Esophagus squamous epithelium (tissue), 5 donors: ENCODE results near the gene SERPINI1. TPM values are rescaled to one million over a fixed set of nuclear protein-coding genes. Genes with fewer than 3 reads are reported as not detected.

Source experiments
- DNase-seq: peaks from one replicate; lab custom pipeline; 2025; lab: John Stamatoyannopoulos, UW
- H3K27ac ChIP-seq, 4 donors: fragments of 200-600 bp; sonication (generic); one replicate each; pipeline ENCODE4 v1.5.1; 2016 to 2019; ENCODE audit warnings: mild to moderate bottlenecking in 1 of 4
- H3K27me3 ChIP-seq, 4 donors: fragments of 200-600 bp; sonication (generic); 1 replicate in 3 of 4; 2 replicates in 1 of 4; pipeline versions ENCODE4 v1.5.1 to v1.6.0; 2017 to 2021; ENCODE audit warnings: antibody characterized with exemption in 1 of 4
- H3K36me3 ChIP-seq, 3 donors: fragments of 200-600 bp; sonication (generic); one replicate each; pipeline ENCODE4 v1.5.1; 2016 to 2019
- H3K4me1 ChIP-seq, 3 donors: fragments of 200-600 bp; sonication (generic); one replicate each; pipeline ENCODE4 v1.5.1; 2017 to 2019
- H3K4me3 ChIP-seq, 4 donors: fragments of 200-600 bp; sonication (generic); 1 replicate in 3 of 4; 2 replicates in 1 of 4; pipeline ENCODE4 v1.5.1; 2016 to 2019; ENCODE audit warnings: mild to moderate bottlenecking in 2 of 4, moderate library complexity in 1 of 4
- H3K9me3 ChIP-seq, 3 donors: fragments of 200-600 bp; sonication (generic); one replicate each; pipeline ENCODE4 v1.5.1; 2016 to 2019
- POLR2A ChIP-seq, 4 donors: fragments of 450-650 bp; IDR thresholded peaks; one replicate each; pipeline ENCODE4 v1.6.1; 2017; ENCODE audit warnings: antibody characterized with exemption in 4 of 4, mild to moderate bottlenecking in 4 of 4, moderate library complexity in 3 of 4
- WGBS, 2 donors: methylation state at CpG; one replicate each; pipeline ENCODE4 v1.1.5; 2018; 5-methylcytosine and 5-hydroxymethylcytosine counted together
- intact Hi-C: fragments of 100-400 bp; cut with DNase I; formaldehyde crosslinking; loops from one replicate; pipeline ENCODE4 v1.15.0; 2022
- total RNA-seq, 4 donors: library from RNA; depleted of rRNA; stranded (reverse); fragments of >200 nt; gene quantifications; one replicate each; pipeline ENCODE4 v1.1.0, GENCODE V29; 2016
- TF ChIP-seq, protein P1 (sequence below), 6 experiments: fragments of 450-650 bp in 4 of 6; fragments of 200-600 bp in 2 of 6; sonication (generic) in 2 of 6; IDR thresholded peaks; one replicate each; pipeline ENCODE4 v1.5.1; 2016 to 2019; ENCODE audit warnings: antibody characterized with exemption in 6 of 6, mild to moderate bottlenecking in 4 of 6, moderate library complexity in 4 of 6
- donor health status: DM: yes; HTN: yes; CAD: no.

The SERPINI1 gene
- total RNA-seq, 4 donors from 2014 or later = 1.1 to 4.4 (median 3.5) TPM

DNA sequence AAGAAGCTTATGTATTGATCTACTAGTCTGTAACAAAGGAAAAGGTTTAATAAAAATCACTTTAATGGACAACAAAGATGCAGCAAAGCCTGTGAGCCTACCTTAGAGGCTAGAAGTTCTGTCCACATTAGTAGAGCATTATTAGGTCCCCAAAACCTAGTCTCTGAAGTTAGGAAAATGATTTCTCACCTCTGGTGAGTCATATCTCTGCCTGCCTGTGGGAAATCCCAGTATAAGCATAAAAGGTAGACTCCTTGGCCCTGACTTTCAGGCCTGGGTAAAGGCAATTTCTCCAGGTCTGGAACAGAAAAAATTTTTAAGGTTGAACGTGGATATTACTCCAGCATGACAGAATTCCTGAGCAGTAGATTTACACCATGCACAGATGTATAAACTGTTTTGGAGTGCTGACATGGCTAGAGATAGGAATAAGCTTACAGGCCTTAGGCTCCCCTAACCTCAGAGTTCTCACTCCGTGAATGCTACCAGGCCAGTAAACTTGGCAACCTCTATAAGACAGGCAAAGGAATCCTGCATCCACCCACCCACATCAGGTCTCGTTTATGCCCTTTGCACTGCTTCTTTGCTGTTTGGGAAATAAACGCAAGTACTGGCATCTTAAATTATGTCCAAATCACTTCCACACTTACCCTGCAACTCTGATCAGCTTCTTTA lies 104.1 kb downstream of the SERPINI1 start:
- Histone ChIP-seq H3K36me3 (no peaks in the 10 kb centered on the region), H3K9me3 (no peaks in the 10 kb centered on the region), H3K4me1 (peaks cover 0 to 18% (median 9%) of the 10 kb centered on the region in 3 donors), H3K27me3 (no peaks in the 10 kb centered on the region), H3K27ac (no peak overlapping the region), H3K4me3 (no peak overlapping the region)
- intact Hi-C loops = no loop called here
- DNase-seq = no peak
- TF ChIP-seq POLR2A (IDR thresholded peaks at IDR 0.05) = no peak
- TF ChIP-seq, protein P1, sequence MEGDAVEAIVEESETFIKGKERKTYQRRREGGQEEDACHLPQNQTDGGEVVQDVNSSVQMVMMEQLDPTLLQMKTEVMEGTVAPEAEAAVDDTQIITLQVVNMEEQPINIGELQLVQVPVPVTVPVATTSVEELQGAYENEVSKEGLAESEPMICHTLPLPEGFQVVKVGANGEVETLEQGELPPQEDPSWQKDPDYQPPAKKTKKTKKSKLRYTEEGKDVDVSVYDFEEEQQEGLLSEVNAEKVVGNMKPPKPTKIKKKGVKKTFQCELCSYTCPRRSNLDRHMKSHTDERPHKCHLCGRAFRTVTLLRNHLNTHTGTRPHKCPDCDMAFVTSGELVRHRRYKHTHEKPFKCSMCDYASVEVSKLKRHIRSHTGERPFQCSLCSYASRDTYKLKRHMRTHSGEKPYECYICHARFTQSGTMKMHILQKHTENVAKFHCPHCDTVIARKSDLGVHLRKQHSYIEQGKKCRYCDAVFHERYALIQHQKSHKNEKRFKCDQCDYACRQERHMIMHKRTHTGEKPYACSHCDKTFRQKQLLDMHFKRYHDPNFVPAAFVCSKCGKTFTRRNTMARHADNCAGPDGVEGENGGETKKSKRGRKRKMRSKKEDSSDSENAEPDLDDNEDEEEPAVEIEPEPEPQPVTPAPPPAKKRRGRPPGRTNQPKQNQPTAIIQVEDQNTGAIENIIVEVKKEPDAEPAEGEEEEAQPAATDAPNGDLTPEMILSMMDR (IDR thresholded peaks at IDR 0.05) = no peak
- WGBS, 2 donors = 30 to 43% methylated on average over 4 of the region's 4 CpGs

DNA sequence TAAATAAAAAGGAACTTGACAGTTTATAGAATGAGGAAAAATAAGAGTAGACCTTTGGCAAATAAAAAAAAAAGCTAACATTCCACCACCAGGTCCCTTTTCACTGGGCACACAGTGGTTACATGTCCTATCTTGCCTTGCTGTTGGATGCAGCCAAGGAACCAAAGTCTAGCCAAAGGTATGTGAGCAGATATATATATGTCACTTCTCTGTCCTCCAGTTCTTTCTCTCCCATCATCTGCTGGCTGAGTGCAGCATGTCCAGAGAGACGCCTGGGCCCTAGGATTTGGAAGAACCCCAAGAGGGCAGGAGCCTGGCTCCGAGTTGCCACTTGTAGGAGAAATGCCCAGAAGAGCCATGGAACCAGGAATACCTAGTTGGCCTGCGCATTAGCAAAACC lies 104.7 kb downstream of the SERPINI1 start:
- peaks cover 0 to 18% (median 9%) of the 10 kb centered on the region in 3 donors for H3K4me1 ChIP-seq
- H3K27me3 ChIP-seq = no peaks in the 10 kb centered on the region
- no peaks in the 10 kb centered on the region for H3K9me3 ChIP-seq
- no peak overlapping the region for H3K27ac ChIP-seq
- H3K36me3 ChIP-seq = no peaks in the 10 kb centered on the region
- TF ChIP-seq, protein P1 (IDR thresholded peaks at IDR 0.05) = no peak
- TF ChIP-seq POLR2A (IDR thresholded peaks at IDR 0.05) = no peak
- H3K4me3 ChIP-seq = no peak overlapping the region
- WGBS, 2 donors = 44 to 84% methylated on average over 3 of the region's 3 CpGs
- DNase-seq = no peak
- intact Hi-C loops = no loop called here

DNA sequence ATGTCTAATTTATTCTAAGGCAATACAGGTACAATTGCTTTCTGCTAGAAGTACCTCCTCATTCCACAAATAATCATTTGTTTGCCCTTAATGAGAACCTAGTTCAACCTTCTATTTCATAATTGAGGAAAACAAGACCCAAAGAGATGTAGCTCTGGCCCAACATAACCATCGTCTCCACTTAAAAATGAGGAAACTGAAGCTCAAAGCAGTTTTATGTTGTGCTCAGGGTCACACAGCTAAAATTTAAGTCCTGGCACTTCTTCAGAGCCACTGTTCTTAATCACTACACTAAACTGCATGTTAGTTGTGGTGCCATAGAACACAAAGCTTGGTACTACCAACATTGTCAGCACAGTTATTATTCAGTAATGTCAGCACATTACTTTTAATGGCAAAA lies 108.0 kb downstream of the SERPINI1 start:
- WGBS, 2 donors = 75 to 94% methylated on average over 1 of the region's 1 CpG
- no peaks in the 10 kb centered on the region for H3K9me3 ChIP-seq
- no peaks in the 10 kb centered on the region for H3K36me3 ChIP-seq
- DNase-seq = no peak
- intact Hi-C loops = no loop called here
- no peaks in the 10 kb centered on the region for H3K27me3 ChIP-seq
- TF ChIP-seq, protein P1 (IDR thresholded peaks at IDR 0.05) = no peak
- no peak overlapping the region for H3K4me3 ChIP-seq
- H3K4me1 ChIP-seq = peaks cover 0 to 18% (median 9%) of the 10 kb centered on the region in 3 donors
- no peak overlapping the region for H3K27ac ChIP-seq

DNA sequence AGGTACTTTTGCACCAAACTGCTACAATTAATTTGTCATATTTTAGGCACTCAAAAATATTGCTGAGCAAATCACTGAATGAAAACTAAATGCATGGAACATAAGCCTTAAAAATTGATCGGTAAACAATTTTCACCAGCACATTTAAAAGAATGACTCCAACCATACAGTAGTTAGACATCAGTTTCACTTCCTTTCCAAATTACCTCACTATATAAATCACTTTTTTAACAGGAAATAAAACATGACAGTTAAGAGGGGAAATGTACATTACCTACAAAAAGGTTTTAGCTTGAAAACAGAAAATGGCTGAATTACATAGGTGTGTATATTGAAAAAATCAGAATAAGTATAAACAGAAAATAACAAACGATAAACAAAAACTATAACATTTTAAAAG lies 108.4 kb downstream of the SERPINI1 start:
- intact Hi-C loops = no loop called here
- H3K4me3 ChIP-seq = no peak overlapping the region
- H3K4me1 ChIP-seq = peaks cover 0 to 17% (median 9%) of the 10 kb centered on the region in 3 donors
- no peaks in the 10 kb centered on the region for H3K27me3 ChIP-seq
- H3K9me3 ChIP-seq = no peaks in the 10 kb centered on the region
- 79 to 90% methylated on average over 2 of the region's 2 CpGs for WGBS, 2 donors
- no peak overlapping the region for H3K27ac ChIP-seq
- TF ChIP-seq, protein P1 (IDR thresholded peaks at IDR 0.05) = no peak
- TF ChIP-seq POLR2A (IDR thresholded peaks at IDR 0.05) = no peak
- no peak for DNase-seq
- no peaks in the 10 kb centered on the region for H3K36me3 ChIP-seq

DNA sequence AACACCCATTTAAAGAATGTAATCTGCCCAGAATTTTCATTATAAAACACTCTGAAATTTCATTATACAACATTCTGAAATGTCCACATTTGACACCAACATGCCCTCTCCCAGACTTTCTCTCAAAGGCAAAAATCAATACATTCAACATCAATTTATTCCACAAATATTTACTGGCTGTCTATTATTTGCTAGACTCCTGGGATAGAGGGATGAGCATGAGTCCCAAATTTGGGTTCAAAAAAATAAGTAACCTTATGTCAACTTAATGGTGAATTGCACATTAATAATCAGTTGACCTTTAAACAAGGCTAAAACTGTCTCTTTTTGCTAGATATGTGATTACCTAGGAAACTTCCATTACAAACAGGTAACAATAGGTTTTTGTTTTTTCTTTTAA lies 109.0 kb downstream of the SERPINI1 start:
- Histone ChIP-seq H3K27me3 (no peaks in the 10 kb centered on the region), H3K27ac (no peak overlapping the region), H3K4me1 (peaks cover 0 to 11% (median 8%) of the 10 kb centered on the region in 3 donors), H3K4me3 (no peak overlapping the region), H3K9me3 (no peaks in the 10 kb centered on the region), H3K36me3 (no peaks in the 10 kb centered on the region)
- intact Hi-C loops = no loop called here
- DNase-seq = no peak
- TF ChIP-seq POLR2A (IDR thresholded peaks at IDR 0.05) = no peak
- TF ChIP-seq, protein P1 (IDR thresholded peaks at IDR 0.05) = no peak
